HepG2 (cell line): ENCODE data around the gene TGFBRAP1. TPM values are rescaled to one million over a fixed set of nuclear protein-coding genes. Genes with fewer than 3 reads are reported as not detected.
A peak's percentile ranks its signal among the peaks of the same experiment; 100 is the strongest.
"Not testable (repeated sequence)": the region's sequence is repeated elsewhere in the genome, so short reads cannot be mapped to it uniquely, and the experiment has no call there.

Experiments
- ATAC-seq: fragments of 200-7000 bp; cut with Tn5 transposase; 3 replicates; pipeline ENCODE4 v1.9.1; 2020; ENCODE audit warnings: mild to moderate bottlenecking, moderate library complexity
- BruUV-seq: library from RNA; stranded (reverse); fragments of 400-500 nt; replicated peaks from 2 replicates; lab custom pipeline; 2021; lab: Mats Ljungman, UMichigan
- CTCF ChIA-PET: fragments of 300-600 bp; formaldehyde crosslinking; extraction: SDS; loops from one replicate; lab custom pipeline; 2021; ENCODE audit warnings: low total read pairs, inconsistent platforms, low intra/inter-chr PET ratio; lab: Yijun Ruan, JAX
- POLR2A ChIA-PET: fragments of 350-600 bp; sonication (Branson Sonifier 250); formaldehyde crosslinking; loops from one replicate; lab custom pipeline; 2020; ENCODE audit warnings: antibody characterized with exemption, inconsistent platforms; lab: Yijun Ruan, JAX
- DNase-seq: peaks from one replicate; pipeline ENCODE4 v3.0.0-alpha.2; 2015; ENCODE audit warnings: low spot score
- FAIRE-seq: peaks from 3 replicates; lab custom pipeline; 2011; peaks lifted over from hg19 to GRCh38; lab: Jason Lieb, UNC
- H2AFZ ChIP-seq: one replicate; pipeline ENCODE4 v1.6.1; 2011; ENCODE audit warnings: low read length, inconsistent platforms
- H3K27ac ChIP-seq: fragments of 300-600 bp; 3 replicates; pipeline ENCODE4 v1.8.0; 2011; ENCODE audit warnings: mixed run types, mild to moderate bottlenecking, mixed read lengths, low read length, inconsistent platforms; ENCODE audit not compliant: insufficient read depth; ENCODE audit errors: extremely low read length
- H3K27me3 ChIP-seq, 2 experiments: fragments of 200-600 bp in 1 of 2; 2 replicates in 1 of 2; 3 replicates in 1 of 2; pipeline versions ENCODE4 v1.6.0 to v1.8.0; 2011; ENCODE audit warnings: low read length in 2 of 2, mild to moderate bottlenecking in 2 of 2, moderate library complexity in 2 of 2, inconsistent platforms in 1 of 2; ENCODE audit not compliant: insufficient read depth in 2 of 2, control insufficient read depth in 1 of 2
- H3K36me3 ChIP-seq, 2 experiments: fragments of 200-600 bp in 1 of 2; replicated peaks in 1 of 2; 2 replicates in 1 of 2; 3 replicates in 1 of 2; pipeline versions ENCODE4 v1.5.1 to v1.8.0; 2011; ENCODE audit warnings: low read length in 2 of 2, inconsistent platforms in 1 of 2; ENCODE audit not compliant: insufficient read depth in 2 of 2, control insufficient read depth in 1 of 2
- H3K4me1 ChIP-seq: 2 replicates; pipeline ENCODE4 v1.5.1; 2012; ENCODE audit warnings: low read length, inconsistent platforms; ENCODE audit not compliant: insufficient read depth
- H3K4me2 ChIP-seq: 2 replicates; pipeline ENCODE4 v1.6.0; 2011; ENCODE audit warnings: low read depth, low read length, inconsistent platforms
- H3K4me3 ChIP-seq, 3 experiments: fragments of 200-600 bp in 1 of 3; sonication (generic), shearing (Covaris generic) in 1 of 3; replicated peaks in 1 of 3; 2 replicates each; pipeline ENCODE4 v1.5.1; 2011 to 2016; ENCODE audit warnings: low read length in 3 of 3, inconsistent platforms in 2 of 3, low read depth in 2 of 3, mild to moderate bottlenecking in 2 of 3, control low read depth in 1 of 3, mixed read lengths in 1 of 3; ENCODE audit not compliant: insufficient read depth in 1 of 3
- H3K79me2 ChIP-seq: one replicate; pipeline ENCODE4 v1.6.1; 2011; ENCODE audit warnings: low read length, inconsistent platforms; ENCODE audit not compliant: insufficient read depth
- H3K9ac ChIP-seq: 2 replicates; pipeline ENCODE4 v1.6.0; 2011; ENCODE audit warnings: mild to moderate bottlenecking, low read depth, low read length, inconsistent platforms; ENCODE audit not compliant: insufficient read depth
- H3K9me3 ChIP-seq: 2 replicates; pipeline ENCODE4 v1.5.1; 2012; ENCODE audit warnings: mild to moderate bottlenecking, low read length
- H4K20me1 ChIP-seq: 2 replicates; pipeline ENCODE4 v1.6.0; 2011; ENCODE audit warnings: inconsistent platforms, mild to moderate bottlenecking, low read length, moderate library complexity; ENCODE audit not compliant: insufficient read depth
- TP53 ChIP-seq: sonication (generic); formaldehyde crosslinking; conservative IDR thresholded peaks from 2 replicates; pipeline ENCODE4 v1.4.0; 2020; ENCODE audit warnings: missing genetic modification reagents
- ZNF850 ChIP-seq: sonication (generic); formaldehyde crosslinking; conservative IDR thresholded peaks from 2 replicates; pipeline ENCODE4 v1.9.0; 2021; ENCODE audit warnings: mild to moderate bottlenecking, missing genetic modification reagents
- WGBS: methylation state at CpG from one replicate; pipeline ENCODE4 v1.1.6; 2017; ENCODE audit warnings: low lambda C conversion rate; 5-methylcytosine and 5-hydroxymethylcytosine counted together
- in situ Hi-C: cut with HindIII; loops from 2 replicates; pipeline ENCODE4 v1.10.0; 2017; ENCODE audit warnings: low pct_unique_long_range_greater_than_20kb; ENCODE audit not compliant: extremely low pct_ligation_motif_present
- intact Hi-C: fragments of 100-400 bp; cut with micrococcal nuclease; formaldehyde crosslinking; loops from one replicate; pipeline ENCODE4 v1.10.0; 2022; ENCODE audit not compliant: unreplicated experiment
- polyA plus RNA-seq, 8 experiments: library from polyadenylated mRNA; depleted of rRNA in 3 of 8; stranded (reverse) in 7 of 8; unstranded in 1 of 8; fragments of >200 nt; fragmentation: Illumina TruSeq in 4 of 8; extraction: Trizol in 4 of 8; gene quantifications; 2 replicates each; pipeline versions ENCODE4 v1.2.1 to v1.2.3, GENCODE V29; 2011 to 2016; ENCODE audit warnings: low read depth in 4 of 8, missing spikeins in 1 of 8, mixed read lengths in 1 of 8; ENCODE audit not compliant: insufficient read depth in 1 of 8
- total RNA-seq, 5 experiments: library from RNA; depleted of rRNA; stranded (reverse); fragments of >200 nt; fragmentation: Illumina TruSeq; extraction: Trizol; gene quantifications; 2 replicates each; pipeline ENCODE4 v1.2.3, GENCODE V29; 2016; ENCODE audit warnings: low read depth in 1 of 5
- TF ChIP-seq, protein P1 (sequence below): sonication (generic); formaldehyde crosslinking; IDR thresholded peaks from 2 replicates; pipeline ENCODE4 v1.8.0; 2022; ENCODE audit warnings: low read depth, missing genetic modification reagents
- TF ChIP-seq, protein P2 (sequence below): sonication (generic); formaldehyde crosslinking; IDR thresholded peaks from 2 replicates; pipeline ENCODE4 v1.5.0; 2020; ENCODE audit warnings: missing genetic modification reagents
- TF ChIP-seq, protein P3 (sequence below): sonication (generic); formaldehyde crosslinking; IDR thresholded peaks from 2 replicates; pipeline ENCODE4 v1.5.0; 2020; ENCODE audit warnings: mild to moderate bottlenecking, missing genetic modification reagents

The TGFBRAP1 gene
- total and polyA plus RNA-seq, 2 of the 13 experiments (the other 11 are each of a cell fraction or from before 2014, with no cell fraction given), result 12.7 to 22.9 TPM

DNA sequence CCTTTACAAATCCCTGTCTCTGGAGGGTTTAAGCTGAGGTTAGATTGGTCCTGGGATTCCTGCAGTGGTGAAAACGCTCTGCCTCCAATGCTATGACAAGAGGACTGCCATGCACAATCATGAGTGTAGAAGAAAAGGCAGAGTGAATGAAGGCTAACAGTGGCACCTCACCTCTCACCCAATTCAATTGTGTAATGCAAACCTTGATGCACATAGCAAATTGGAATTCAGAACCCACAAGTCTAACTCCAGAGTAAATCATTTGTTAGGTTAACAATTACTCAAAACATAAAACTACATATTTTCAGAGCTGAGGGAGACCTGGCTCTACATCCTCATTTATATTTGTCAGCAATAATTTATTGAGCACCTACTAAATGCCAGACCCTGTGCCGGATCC, 1.8 kb downstream of the TGFBRAP1 start (continued):
- TF ChIP-seq, protein P1, sequence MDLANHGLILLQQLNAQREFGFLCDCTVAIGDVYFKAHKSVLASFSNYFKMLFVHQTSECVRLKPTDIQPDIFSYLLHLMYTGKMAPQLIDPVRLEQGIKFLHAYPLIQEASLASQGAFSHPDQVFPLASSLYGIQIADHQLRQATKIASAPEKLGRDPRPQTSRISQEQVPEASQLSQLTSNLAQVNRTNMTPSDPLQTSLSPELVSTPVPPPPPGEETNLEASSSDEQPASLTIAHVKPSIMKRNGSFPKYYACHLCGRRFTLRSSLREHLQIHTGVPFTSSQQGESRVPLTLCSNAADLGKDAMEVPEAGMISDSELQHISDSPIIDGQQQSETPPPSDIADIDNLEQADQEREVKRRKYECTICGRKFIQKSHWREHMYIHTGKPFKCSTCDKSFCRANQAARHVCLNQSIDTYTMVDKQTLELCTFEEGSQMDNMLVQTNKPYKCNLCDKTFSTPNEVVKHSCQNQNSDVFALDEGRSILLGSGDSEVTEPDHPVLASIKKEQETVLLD (CRISPR knock-in tag), result no peak
- TF ChIP-seq, protein P2, sequence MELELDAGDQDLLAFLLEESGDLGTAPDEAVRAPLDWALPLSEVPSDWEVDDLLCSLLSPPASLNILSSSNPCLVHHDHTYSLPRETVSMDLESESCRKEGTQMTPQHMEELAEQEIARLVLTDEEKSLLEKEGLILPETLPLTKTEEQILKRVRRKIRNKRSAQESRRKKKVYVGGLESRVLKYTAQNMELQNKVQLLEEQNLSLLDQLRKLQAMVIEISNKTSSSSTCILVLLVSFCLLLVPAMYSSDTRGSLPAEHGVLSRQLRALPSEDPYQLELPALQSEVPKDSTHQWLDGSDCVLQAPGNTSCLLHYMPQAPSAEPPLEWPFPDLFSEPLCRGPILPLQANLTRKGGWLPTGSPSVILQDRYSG (CRISPR knock-in tag), result no peak
- no peak for TF ChIP-seq ZNF850 (CRISPR knock-in tag)
- no peak for TF ChIP-seq TP53

DNA sequence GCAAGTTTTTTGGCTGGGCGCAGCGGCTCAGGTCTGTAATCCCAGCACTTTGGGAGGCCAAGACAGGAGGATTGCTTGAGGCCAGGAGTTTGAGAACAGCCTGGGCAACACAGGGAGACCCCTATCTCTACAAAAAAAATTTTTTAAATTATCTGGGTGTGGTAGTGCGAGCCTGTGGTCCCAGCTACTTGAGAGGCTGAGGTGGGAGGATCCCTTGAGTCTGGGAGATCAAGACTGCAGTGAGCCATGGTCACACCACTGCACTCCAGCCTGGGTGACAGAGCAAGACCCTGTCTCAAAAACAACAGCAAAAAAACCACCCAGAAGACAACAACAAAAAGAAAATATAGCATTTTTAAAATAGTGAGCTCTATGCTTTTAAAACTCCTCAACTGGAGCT, 2.3 kb downstream of the TGFBRAP1 start:
- BruUV-seq, H2AFZ ChIP-seq, H3K27me3 ChIP-seq, intact Hi-C loops, H4K20me1 ChIP-seq, DNase-seq, POLR2A ChIA-PET, CTCF ChIA-PET, H3K9me3 ChIP-seq, H3K9ac ChIP-seq, FAIRE-seq, H3K27ac ChIP-seq, ATAC-seq, H3K4me3 ChIP-seq: not testable (repeated sequence)
- Histone ChIP-seq H3K4me2 (peak overlapping the region; percentile 100; the same call in 1 of the 2 replicates), H3K79me2 (peaks cover 81% of the 10 kb centered on the region), H3K4me1 (peaks cover 47% of the 10 kb centered on the region), H3K36me3 (peaks cover 7 to 30% of the 10 kb centered on the region in 2 experiments)
- in situ Hi-C loops, result loop anchor here (25.0 kb wide), 1 partner anchor 860 kb away; the partner anchor contains the start of gene UXS1
- 93% methylated on average over 3 of the region's 3 CpGs for WGBS
- TF ChIP-seq, protein P3, sequence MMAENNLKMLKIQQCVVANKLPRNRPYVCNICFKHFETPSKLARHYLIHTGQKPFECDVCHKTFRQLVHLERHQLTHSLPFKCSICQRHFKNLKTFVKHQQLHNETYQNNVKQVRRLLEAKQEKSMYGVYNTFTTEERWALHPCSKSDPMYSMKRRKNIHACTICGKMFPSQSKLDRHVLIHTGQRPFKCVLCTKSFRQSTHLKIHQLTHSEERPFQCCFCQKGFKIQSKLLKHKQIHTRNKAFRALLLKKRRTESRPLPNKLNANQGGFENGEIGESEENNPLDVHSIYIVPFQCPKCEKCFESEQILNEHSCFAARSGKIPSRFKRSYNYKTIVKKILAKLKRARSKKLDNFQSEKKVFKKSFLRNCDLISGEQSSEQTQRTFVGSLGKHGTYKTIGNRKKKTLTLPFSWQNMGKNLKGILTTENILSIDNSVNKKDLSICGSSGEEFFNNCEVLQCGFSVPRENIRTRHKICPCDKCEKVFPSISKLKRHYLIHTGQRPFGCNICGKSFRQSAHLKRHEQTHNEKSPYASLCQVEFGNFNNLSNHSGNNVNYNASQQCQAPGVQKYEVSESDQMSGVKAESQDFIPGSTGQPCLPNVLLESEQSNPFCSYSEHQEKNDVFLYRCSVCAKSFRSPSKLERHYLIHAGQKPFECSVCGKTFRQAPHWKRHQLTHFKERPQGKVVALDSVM (CRISPR knock-in tag), result 0 out of 2 replicates have a peak, but pooled peaks have one; percentile 39
